K562 (cell line): ENCODE results near the gene CACNA1C. TPM values are rescaled to one million over a fixed set of nuclear protein-coding genes. Genes with fewer than 3 reads are reported as not detected.

Experiments used
- ATAC-seq: fragments of 200-7000 bp; cut with Tn5 transposase; 3 replicates; pipeline ENCODE4 v1.9.1; 2020; ENCODE audit warnings: moderate library complexity
- BruUV-seq: library from RNA; stranded (reverse); fragments of 400-500 nt; replicated peaks from 2 replicates; lab custom pipeline; 2021; lab: Mats Ljungman, UMichigan
- CTCF ChIA-PET: fragments of 300-600 bp; formaldehyde crosslinking; extraction: SDS; loops from one replicate; lab custom pipeline; 2021; ENCODE audit warnings: low intra/inter-chr PET ratio; lab: Yijun Ruan, JAX
- POLR2A ChIA-PET: fragments of 300-600, 350-650 bp; sonication (Branson Sonifier 250); formaldehyde crosslinking; extraction: SDS; loops from one replicate; lab custom pipeline; 2021; ENCODE audit warnings: antibody characterized with exemption, inconsistent platforms; lab: Yijun Ruan, JAX
- DNase-seq, 4 experiments: peaks; one replicate each; pipeline versions ENCODE4 v3.0.0 to v3.0.0-alpha.2; 2011 to 2018; ENCODE audit warnings: low spot score in 3 of 4, mixed read lengths in 3 of 4; ENCODE audit errors: extremely low read depth in 1 of 4
- FAIRE-seq: peaks from 2 replicates; lab custom pipeline; 2011; peaks lifted over from hg19 to GRCh38; lab: Jason Lieb, UNC
- H2AFZ ChIP-seq: 2 replicates; pipeline ENCODE4 v1.6.0; 2011; ENCODE audit warnings: low read depth, low read length, control low read depth, inconsistent platforms
- H3K27ac ChIP-seq: fragments of 200-600 bp; 3 replicates; pipeline ENCODE4 v1.8.0; 2011; ENCODE audit warnings: low read depth, mild to moderate bottlenecking, control low read depth, inconsistent platforms, low read length, moderate library complexity, mixed read lengths; ENCODE audit errors: extremely low read depth
- H3K27me3 ChIP-seq, 2 experiments: fragments of 300-600 bp in 1 of 2; 2 replicates in 1 of 2; 3 replicates in 1 of 2; pipeline versions ENCODE4 v1.6.0 to v1.8.0; 2011; ENCODE audit warnings: inconsistent platforms in 2 of 2, low read length in 2 of 2, mild to moderate bottlenecking in 1 of 2, mixed read lengths in 1 of 2, moderate library complexity in 1 of 2; ENCODE audit not compliant: control insufficient read depth in 2 of 2, insufficient read depth in 2 of 2
- H3K36me3 ChIP-seq: fragments of 300-600 bp; 3 replicates; pipeline ENCODE4 v1.8.0; 2011; ENCODE audit warnings: mild to moderate bottlenecking, low read length, inconsistent platforms; ENCODE audit not compliant: control insufficient read depth, insufficient read depth
- H3K4me1 ChIP-seq, 2 experiments: fragments of 200-600 bp in 1 of 2; replicated peaks in 1 of 2; 2 replicates in 1 of 2; 3 replicates in 1 of 2; pipeline versions ENCODE4 v1.5.1 to v1.8.0; 2011; ENCODE audit warnings: inconsistent platforms in 2 of 2, low read length in 2 of 2, mild to moderate bottlenecking in 1 of 2, mixed read lengths in 1 of 2, moderate library complexity in 1 of 2; ENCODE audit not compliant: control insufficient read depth in 2 of 2, insufficient read depth in 2 of 2
- H3K4me2 ChIP-seq: 2 replicates; pipeline ENCODE4 v1.6.1; 2011; ENCODE audit warnings: low read length, control low read depth, inconsistent platforms, mixed read lengths; ENCODE audit not compliant: insufficient read depth
- H3K4me3 ChIP-seq: fragments of 200-600 bp; sonication (generic), shearing (Covaris generic); 2 replicates; pipeline ENCODE4 v1.5.1; 2016; ENCODE audit warnings: control low read depth, inconsistent platforms
- H3K79me2 ChIP-seq: fragments of 200-600 bp; 3 replicates; pipeline ENCODE4 v1.8.0; 2011; ENCODE audit warnings: low read length, inconsistent platforms; ENCODE audit not compliant: control insufficient read depth, insufficient read depth
- H3K9ac ChIP-seq, 2 experiments: 2 replicates each; pipeline versions ENCODE4 v1.6.0 to v1.6.1; 2011; ENCODE audit warnings: low read depth in 2 of 2, low read length in 2 of 2, control low read depth in 1 of 2, inconsistent platforms in 1 of 2, mild to moderate bottlenecking in 1 of 2, mixed read lengths in 1 of 2; ENCODE audit not compliant: insufficient read depth in 1 of 2
- H3K9me1 ChIP-seq: one replicate; pipeline ENCODE4 v1.6.0; 2011; ENCODE audit warnings: inconsistent platforms, mild to moderate bottlenecking, low read length, moderate library complexity; ENCODE audit not compliant: control insufficient read depth, insufficient read depth
- H3K9me3 ChIP-seq: replicated peaks from 2 replicates; pipeline ENCODE4 v1.5.1; 2011; ENCODE audit warnings: low read depth, low read length, inconsistent platforms; ENCODE audit not compliant: control insufficient read depth, insufficient read depth
- H4K20me1 ChIP-seq: replicated peaks from 2 replicates; pipeline ENCODE4 v1.6.1; 2011; ENCODE audit warnings: low read length, inconsistent platforms, mixed read lengths; ENCODE audit not compliant: control insufficient read depth, insufficient read depth
- ARID3B ChIP-seq: fragments of 250-450 bp; sonication (Bioruptor Pico); IDR thresholded peaks from 2 replicates; pipeline ENCODE4 v1.4.0; 2020; ENCODE audit warnings: borderline replicate concordance
- KLF13 ChIP-seq: fragments of 450-650 bp; IDR thresholded peaks from 2 replicates; pipeline ENCODE4 v1.6.1; 2016; ENCODE audit warnings: missing genetic modification characterization, low read depth, mild to moderate bottlenecking, missing compliant biosample characterization, moderate library complexity, borderline replicate concordance
- L3MBTL2 ChIP-seq: fragments of 450-650 bp; IDR thresholded peaks from 2 replicates; pipeline ENCODE4 v1.6.1; 2016; ENCODE audit warnings: mild to moderate bottlenecking, moderate library complexity
- MBD2 ChIP-seq: sonication (generic); IDR thresholded peaks from 2 replicates; pipeline ENCODE4 v1.6.1; 2016; ENCODE audit warnings: low read depth, borderline replicate concordance
- PTTG1 ChIP-seq: fragments of 450-650 bp; IDR thresholded peaks from 2 replicates; pipeline ENCODE4 v1.6.1; 2016; ENCODE audit warnings: low read depth, mild to moderate bottlenecking, missing genetic modification characterization, missing compliant biosample characterization
- SETDB1 ChIP-seq: IDR thresholded peaks from one replicate; pipeline ENCODE4 v1.6.1; 2012; ENCODE audit warnings: low read length, control low read depth, inconsistent platforms
- ZC3H4 ChIP-seq: sonication (generic); formaldehyde crosslinking; IDR thresholded peaks from 2 replicates; pipeline ENCODE4 v1.9.0; 2021; ENCODE audit warnings: missing genetic modification reagents, borderline replicate concordance
- ZFP1 ChIP-seq: fragments of 450-650 bp; formaldehyde crosslinking; IDR thresholded peaks from 2 replicates; pipeline ENCODE4 v1.4.0; 2020; ENCODE audit warnings: mild to moderate bottlenecking, mixed read lengths
- ZNF224 ChIP-seq: sonication (generic); formaldehyde crosslinking; IDR thresholded peaks from 2 replicates; pipeline ENCODE4 v1.8.0; 2022; ENCODE audit warnings: mild to moderate bottlenecking, missing genetic modification reagents
- WGBS: fragments of 100-300 bp; shearing (Covaris generic); methylation state at CpG from one replicate; pipeline ENCODE4 v1.1.6; 2016; ENCODE audit warnings: low coverage, mixed read lengths; ENCODE audit not compliant: insufficient coverage; ENCODE audit errors: missing lambda C conversion rate; 5-methylcytosine and 5-hydroxymethylcytosine counted together
- in situ Hi-C: fragments of 300-500 bp; cut with MboI; formaldehyde crosslinking; loops from 4 replicates; pipeline ENCODE4 v1.15.0; 2018; ENCODE audit warnings: inconsistent platforms, mixed read lengths
- intact Hi-C: fragments of 100-400 bp; cut with micrococcal nuclease; formaldehyde crosslinking; loops from 2 replicates; pipeline ENCODE4 v1.14.2; 2022
- polyA plus RNA-seq, 8 experiments: library from polyadenylated mRNA; depleted of rRNA in 4 of 8; stranded (reverse) in 5 of 8; unstranded in 3 of 8; fragments of >200 nt; fragmentation: Nextera tagmentation in 2 of 8; fragmentation: Illumina TruSeq in 1 of 8; extraction: Ambion mirVana in 2 of 8; extraction: Trizol in 1 of 8; gene quantifications; 2 replicates each; pipeline versions ENCODE4 v1.2.1 to v1.2.3, GENCODE V29; 2011 to 2014; ENCODE audit warnings: inconsistent platforms in 1 of 8, missing spikeins in 1 of 8
- total RNA-seq, 7 experiments: library from RNA; depleted of rRNA in 6 of 7; stranded (reverse); fragments of >200 nt in 6 of 7; fragmentation: Illumina TruSeq in 2 of 7; extraction: Trizol in 2 of 7; gene quantifications; 2 replicates each; pipeline versions ENCODE4 v1.2.1 to v1.2.3, GENCODE V29; 2011 to 2021; ENCODE audit warnings: low replicate concordance in 1 of 7
- TF ChIP-seq, protein P1 (sequence below): fragments of 450-650 bp; IDR thresholded peaks from 2 replicates; pipeline ENCODE4 v1.6.1; 2016; ENCODE audit warnings: low read depth

The CACNA1C gene
- total and polyA plus RNA-seq, 9 of the 15 experiments (the other 6 are each of a cell fraction or from before 2014, with no cell fraction given), result not detected

- no peak for TF ChIP-seq ARID3B (CRISPR knock-in tag)
- no peak for TF ChIP-seq MBD2
- no peak for TF ChIP-seq ZFP1 (CRISPR knock-in tag)
- TF ChIP-seq SETDB1, result no peak
- no peak for TF ChIP-seq ZC3H4 (CRISPR knock-in tag)
- TF ChIP-seq L3MBTL2, result no peak
- no peak for TF ChIP-seq ZNF224
Measured at GRCh38 chr12:2586156-2587038, 533.6 kb downstream of the CACNA1C start (continued).

GRCh38 chr12:2588345-2588744, 535.6 kb downstream of the CACNA1C start:
- Histone ChIP-seq H3K4me2 (no peak overlapping the region), H3K9ac (no peak overlapping the region), H3K36me3 (no peaks in the 10 kb centered on the region), H3K79me2 (no peaks in the 10 kb centered on the region), H3K9me1 (no peaks in the 10 kb centered on the region), H3K9me3 (no peaks in the 10 kb centered on the region), H4K20me1 (0 out of 2 replicates have a peak, but pooled peaks cover 4% of the 10 kb centered on the region), H3K4me1 (no peaks in the 10 kb centered on the region), H3K4me3 (no peak overlapping the region), H3K27ac (no peak overlapping the region), H2AFZ (no peak overlapping the region), H3K27me3 (peaks cover 0 to 17% of the 10 kb centered on the region in 2 experiments; a peak in 2 of 5 replicates)
- ATAC-seq (no peak), DNase-seq (no peak), FAIRE-seq (no peak)
- intact Hi-C loops, result no loop called here
- WGBS, result 1% methylated on average over 7 of the region's 7 CpGs
- BruUV-seq, result no TSS peak
- TF ChIP-seq, protein P1, sequence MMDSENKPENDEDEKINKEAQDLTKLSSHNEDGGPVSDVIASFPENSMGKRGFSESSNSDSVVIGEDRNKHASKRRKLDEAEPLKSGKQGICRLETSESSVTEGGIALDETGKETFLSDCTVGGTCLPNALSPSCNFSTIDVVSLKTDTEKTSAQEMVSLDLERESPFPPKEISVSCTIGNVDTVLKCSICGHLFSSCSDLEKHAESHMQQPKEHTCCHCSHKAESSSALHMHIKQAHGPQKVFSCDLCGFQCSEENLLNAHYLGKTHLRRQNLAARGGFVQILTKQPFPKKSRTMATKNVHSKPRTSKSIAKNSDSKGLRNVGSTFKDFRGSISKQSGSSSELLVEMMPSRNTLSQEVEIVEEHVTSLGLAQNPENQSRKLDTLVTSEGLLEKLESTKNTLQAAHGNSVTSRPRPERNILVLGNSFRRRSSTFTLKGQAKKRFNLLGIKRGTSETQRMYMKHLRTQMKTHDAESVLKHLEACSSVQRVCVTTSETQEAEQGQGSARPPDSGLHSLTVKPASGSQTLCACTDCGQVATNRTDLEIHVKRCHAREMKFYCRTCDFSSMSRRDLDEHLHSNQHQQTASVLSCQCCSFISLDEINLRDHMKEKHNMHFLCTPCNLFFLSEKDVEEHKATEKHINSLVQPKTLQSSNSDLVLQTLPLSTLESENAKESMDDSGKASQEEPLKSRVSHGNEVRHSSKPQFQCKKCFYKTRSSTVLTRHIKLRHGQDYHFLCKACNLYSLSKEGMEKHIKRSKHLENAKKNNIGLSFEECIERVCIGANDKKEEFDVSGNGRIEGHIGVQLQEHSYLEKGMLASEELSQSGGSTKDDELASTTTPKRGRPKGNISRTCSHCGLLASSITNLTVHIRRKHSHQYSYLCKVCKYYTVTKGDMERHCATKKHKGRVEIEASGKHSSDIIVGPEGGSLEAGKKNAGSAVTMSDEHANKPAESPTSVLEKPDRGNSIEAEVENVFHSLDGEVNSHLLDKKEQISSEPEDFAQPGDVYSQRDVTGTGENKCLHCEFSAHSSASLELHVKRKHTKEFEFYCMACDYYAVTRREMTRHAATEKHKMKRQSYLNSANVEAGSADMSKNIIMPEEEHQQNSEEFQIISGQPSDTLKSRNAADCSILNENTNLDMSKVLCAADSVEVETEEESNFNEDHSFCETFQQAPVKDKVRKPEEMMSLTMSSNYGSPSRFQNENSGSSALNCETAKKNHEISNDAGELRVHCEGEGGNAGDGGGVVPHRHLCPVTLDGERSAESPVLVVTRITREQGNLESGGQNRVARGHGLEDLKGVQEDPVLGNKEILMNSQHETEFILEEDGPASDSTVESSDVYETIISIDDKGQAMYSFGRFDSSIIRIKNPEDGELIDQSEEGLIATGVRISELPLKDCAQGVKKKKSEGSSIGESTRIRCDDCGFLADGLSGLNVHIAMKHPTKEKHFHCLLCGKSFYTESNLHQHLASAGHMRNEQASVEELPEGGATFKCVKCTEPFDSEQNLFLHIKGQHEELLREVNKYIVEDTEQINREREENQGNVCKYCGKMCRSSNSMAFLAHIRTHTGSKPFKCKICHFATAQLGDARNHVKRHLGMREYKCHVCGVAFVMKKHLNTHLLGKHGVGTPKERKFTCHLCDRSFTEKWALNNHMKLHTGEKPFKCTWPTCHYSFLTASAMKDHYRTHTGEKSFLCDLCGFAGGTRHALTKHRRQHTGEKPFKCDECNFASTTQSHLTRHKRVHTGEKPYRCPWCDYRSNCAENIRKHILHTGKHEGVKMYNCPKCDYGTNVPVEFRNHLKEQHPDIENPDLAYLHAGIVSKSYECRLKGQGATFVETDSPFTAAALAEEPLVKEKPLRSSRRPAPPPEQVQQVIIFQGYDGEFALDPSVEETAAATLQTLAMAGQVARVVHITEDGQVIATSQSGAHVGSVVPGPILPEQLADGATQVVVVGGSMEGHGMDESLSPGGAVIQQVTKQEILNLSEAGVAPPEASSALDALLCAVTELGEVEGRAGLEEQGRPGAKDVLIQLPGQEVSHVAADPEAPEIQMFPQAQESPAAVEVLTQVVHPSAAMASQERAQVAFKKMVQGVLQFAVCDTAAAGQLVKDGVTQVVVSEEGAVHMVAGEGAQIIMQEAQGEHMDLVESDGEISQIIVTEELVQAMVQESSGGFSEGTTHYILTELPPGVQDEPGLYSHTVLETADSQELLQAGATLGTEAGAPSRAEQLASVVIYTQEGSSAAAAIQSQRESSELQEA, result no peak
- TF ChIP-seq KLF13 (no peak), PTTG1 (tag) (no peak)
- ChIA-PET CTCF (no interaction called here), POLR2A (no interaction called here)
- in situ Hi-C loops, result loop anchor here (10.0 kb wide), 1 partner anchor 534 kb away; the partner anchor contains the start of gene CACNA1C
